K562 (cell line): ENCODE results near the gene NAXD. TPM values are rescaled to one million over a fixed set of nuclear protein-coding genes. Genes with fewer than 3 reads are reported as not detected.

Experiments
- ATAC-seq: fragments of 200-7000 bp; cut with Tn5 transposase; 3 replicates; pipeline ENCODE4 v1.9.1; 2020; ENCODE audit warnings: moderate library complexity
- BruUV-seq: library from RNA; stranded (reverse); fragments of 400-500 nt; replicated peaks from 2 replicates; lab custom pipeline; 2021; lab: Mats Ljungman, UMichigan
- CTCF ChIA-PET: fragments of 300-600 bp; formaldehyde crosslinking; extraction: SDS; loops from one replicate; lab custom pipeline; 2021; ENCODE audit warnings: low intra/inter-chr PET ratio; lab: Yijun Ruan, JAX
- POLR2A ChIA-PET: fragments of 300-600, 350-650 bp; sonication (Branson Sonifier 250); formaldehyde crosslinking; extraction: SDS; loops from one replicate; lab custom pipeline; 2021; ENCODE audit warnings: antibody characterized with exemption, inconsistent platforms; lab: Yijun Ruan, JAX
- DNase-seq, 4 experiments: peaks; one replicate each; pipeline versions ENCODE4 v3.0.0 to v3.0.0-alpha.2; 2011 to 2018; ENCODE audit warnings: low spot score in 3 of 4, mixed read lengths in 3 of 4; ENCODE audit errors: extremely low read depth in 1 of 4
- FAIRE-seq: peaks from 2 replicates; lab custom pipeline; 2011; peaks lifted over from hg19 to GRCh38; lab: Jason Lieb, UNC
- H2AFZ ChIP-seq: 2 replicates; pipeline ENCODE4 v1.6.0; 2011; ENCODE audit warnings: low read depth, low read length, control low read depth, inconsistent platforms
- H3K27ac ChIP-seq: fragments of 200-600 bp; 3 replicates; pipeline ENCODE4 v1.8.0; 2011; ENCODE audit warnings: low read depth, mild to moderate bottlenecking, control low read depth, inconsistent platforms, low read length, moderate library complexity, mixed read lengths; ENCODE audit errors: extremely low read depth
- H3K27me3 ChIP-seq, 2 experiments: fragments of 300-600 bp in 1 of 2; 2 replicates in 1 of 2; 3 replicates in 1 of 2; pipeline versions ENCODE4 v1.6.0 to v1.8.0; 2011; ENCODE audit warnings: inconsistent platforms in 2 of 2, low read length in 2 of 2, mild to moderate bottlenecking in 1 of 2, mixed read lengths in 1 of 2, moderate library complexity in 1 of 2; ENCODE audit not compliant: control insufficient read depth in 2 of 2, insufficient read depth in 2 of 2
- H3K36me3 ChIP-seq: fragments of 300-600 bp; 3 replicates; pipeline ENCODE4 v1.8.0; 2011; ENCODE audit warnings: mild to moderate bottlenecking, low read length, inconsistent platforms; ENCODE audit not compliant: control insufficient read depth, insufficient read depth
- H3K4me1 ChIP-seq, 2 experiments: fragments of 200-600 bp in 1 of 2; replicated peaks in 1 of 2; 2 replicates in 1 of 2; 3 replicates in 1 of 2; pipeline versions ENCODE4 v1.5.1 to v1.8.0; 2011; ENCODE audit warnings: inconsistent platforms in 2 of 2, low read length in 2 of 2, mild to moderate bottlenecking in 1 of 2, mixed read lengths in 1 of 2, moderate library complexity in 1 of 2; ENCODE audit not compliant: control insufficient read depth in 2 of 2, insufficient read depth in 2 of 2
- H3K4me2 ChIP-seq: 2 replicates; pipeline ENCODE4 v1.6.1; 2011; ENCODE audit warnings: low read length, control low read depth, inconsistent platforms, mixed read lengths; ENCODE audit not compliant: insufficient read depth
- H3K4me3 ChIP-seq: fragments of 200-600 bp; sonication (generic), shearing (Covaris generic); 2 replicates; pipeline ENCODE4 v1.5.1; 2016; ENCODE audit warnings: control low read depth, inconsistent platforms
- H3K79me2 ChIP-seq: fragments of 200-600 bp; 3 replicates; pipeline ENCODE4 v1.8.0; 2011; ENCODE audit warnings: low read length, inconsistent platforms; ENCODE audit not compliant: control insufficient read depth, insufficient read depth
- H3K9ac ChIP-seq, 2 experiments: 2 replicates each; pipeline versions ENCODE4 v1.6.0 to v1.6.1; 2011; ENCODE audit warnings: low read depth in 2 of 2, low read length in 2 of 2, control low read depth in 1 of 2, inconsistent platforms in 1 of 2, mild to moderate bottlenecking in 1 of 2, mixed read lengths in 1 of 2; ENCODE audit not compliant: insufficient read depth in 1 of 2
- H3K9me1 ChIP-seq: one replicate; pipeline ENCODE4 v1.6.0; 2011; ENCODE audit warnings: inconsistent platforms, mild to moderate bottlenecking, low read length, moderate library complexity; ENCODE audit not compliant: control insufficient read depth, insufficient read depth
- H3K9me3 ChIP-seq: replicated peaks from 2 replicates; pipeline ENCODE4 v1.5.1; 2011; ENCODE audit warnings: low read depth, low read length, inconsistent platforms; ENCODE audit not compliant: control insufficient read depth, insufficient read depth
- H4K20me1 ChIP-seq: replicated peaks from 2 replicates; pipeline ENCODE4 v1.6.1; 2011; ENCODE audit warnings: low read length, inconsistent platforms, mixed read lengths; ENCODE audit not compliant: control insufficient read depth, insufficient read depth
- BHLHE40 ChIP-seq: IDR thresholded peaks from 2 replicates; pipeline ENCODE4 v1.6.1; 2011; ENCODE audit warnings: low read length, improper control_type of control experiment
- CGGBP1 ChIP-seq: fragments of 250-450 bp; sonication (Bioruptor Pico); IDR thresholded peaks from 2 replicates; pipeline ENCODE4 v1.9.0; 2021; ENCODE audit warnings: mild to moderate bottlenecking
- CTCF ChIP-seq, 3 experiments: IDR thresholded peaks in 2 of 3; conservative IDR thresholded peaks in 1 of 3; 2 replicates each; pipeline ENCODE4 v1.5.1; 2011 to 2012; ENCODE audit warnings: low read length in 3 of 3, mild to moderate bottlenecking in 3 of 3, control low read depth in 2 of 3, improper control_type of control experiment in 1 of 3, inconsistent platforms in 1 of 3, low read depth in 1 of 3, mixed read lengths in 1 of 3, moderate library complexity in 1 of 3; ENCODE audit not compliant: insufficient read depth in 2 of 3
- ESRRB ChIP-seq: fragments of 250-450 bp; sonication (Bioruptor Pico); IDR thresholded peaks from 2 replicates; pipeline ENCODE4 v1.5.0; 2020; ENCODE audit warnings: mild to moderate bottlenecking, moderate library complexity, borderline replicate concordance
- HDGF ChIP-seq: fragments of 450-650 bp; IDR thresholded peaks from 2 replicates; pipeline ENCODE4 v1.6.1; 2016
- HOXB6 ChIP-seq: fragments of 250-450 bp; sonication (Bioruptor Pico); IDR thresholded peaks from 2 replicates; pipeline ENCODE4 v1.5.1; 2022; ENCODE audit warnings: mild to moderate bottlenecking, borderline replicate concordance
- NR3C1 ChIP-seq: sonication (generic); formaldehyde crosslinking; IDR thresholded peaks from 2 replicates; pipeline ENCODE4 v1.8.1; 2022; ENCODE audit warnings: missing genetic modification reagents
- POLR2AphosphoS5 ChIP-seq: IDR thresholded peaks from 2 replicates; pipeline ENCODE4 v1.6.1; 2011; ENCODE audit warnings: mild to moderate bottlenecking, low read depth, low read length, moderate library complexity; ENCODE audit not compliant: control insufficient read depth, insufficient read depth
- RAD21 ChIP-seq, 2 experiments: fragments of 250-450 bp in 1 of 2; fragments of 450-650 bp in 1 of 2; sonication (Bioruptor Pico) in 1 of 2; formaldehyde crosslinking in 1 of 2; IDR thresholded peaks in 1 of 2; conservative IDR thresholded peaks in 1 of 2; 2 replicates each; pipeline versions ENCODE4 v1.4.0 to v1.8.0; 2020 to 2022; ENCODE audit warnings: mild to moderate bottlenecking in 2 of 2, moderate library complexity in 1 of 2
- ZEB2 ChIP-seq: fragments of 450-650 bp; IDR thresholded peaks from 2 replicates; pipeline ENCODE4 v1.6.1; 2016
- ZNF121 ChIP-seq: sonication (generic); formaldehyde crosslinking; conservative IDR thresholded peaks from 2 replicates; pipeline ENCODE4 v1.8.0; 2022; ENCODE audit warnings: missing genetic modification reagents
- ZNF133 ChIP-seq: fragments of 250-450 bp; sonication (Bioruptor Pico); IDR thresholded peaks from 2 replicates; pipeline ENCODE4 v1.4.0; 2020; ENCODE audit warnings: mild to moderate bottlenecking
- ZNF347 ChIP-seq: fragments of 450-650 bp; formaldehyde crosslinking; IDR thresholded peaks from 2 replicates; pipeline ENCODE4 v1.4.0; 2020; ENCODE audit warnings: low read depth, mild to moderate bottlenecking, moderate library complexity
- ZNF699 ChIP-seq: fragments of 250-450 bp; sonication (Bioruptor Pico); IDR thresholded peaks from 2 replicates; pipeline ENCODE4 v1.8.0; 2021; ENCODE audit warnings: mild to moderate bottlenecking, moderate library complexity; ENCODE audit not compliant: insufficient replicate concordance
- WGBS: fragments of 100-300 bp; shearing (Covaris generic); methylation state at CpG from one replicate; pipeline ENCODE4 v1.1.6; 2016; ENCODE audit warnings: low coverage, mixed read lengths; ENCODE audit not compliant: insufficient coverage; ENCODE audit errors: missing lambda C conversion rate; 5-methylcytosine and 5-hydroxymethylcytosine counted together
- in situ Hi-C: fragments of 300-500 bp; cut with MboI; formaldehyde crosslinking; loops from 4 replicates; pipeline ENCODE4 v1.15.0; 2018; ENCODE audit warnings: inconsistent platforms, mixed read lengths
- intact Hi-C: fragments of 100-400 bp; cut with micrococcal nuclease; formaldehyde crosslinking; loops from 2 replicates; pipeline ENCODE4 v1.14.2; 2022
- polyA plus RNA-seq, 8 experiments: library from polyadenylated mRNA; depleted of rRNA in 4 of 8; stranded (reverse) in 5 of 8; unstranded in 3 of 8; fragments of >200 nt; fragmentation: Nextera tagmentation in 2 of 8; fragmentation: Illumina TruSeq in 1 of 8; extraction: Ambion mirVana in 2 of 8; extraction: Trizol in 1 of 8; gene quantifications; 2 replicates each; pipeline versions ENCODE4 v1.2.1 to v1.2.3, GENCODE V29; 2011 to 2014; ENCODE audit warnings: inconsistent platforms in 1 of 8, missing spikeins in 1 of 8
- total RNA-seq, 7 experiments: library from RNA; depleted of rRNA in 6 of 7; stranded (reverse); fragments of >200 nt in 6 of 7; fragmentation: Illumina TruSeq in 2 of 7; extraction: Trizol in 2 of 7; gene quantifications; 2 replicates each; pipeline versions ENCODE4 v1.2.1 to v1.2.3, GENCODE V29; 2011 to 2021; ENCODE audit warnings: low replicate concordance in 1 of 7

The NAXD gene
- total and polyA plus RNA-seq, 9 of the 15 experiments (the other 6 are each of a cell fraction or from before 2014, with no cell fraction given) = 0.59 to 20.6 (median 13.0) TPM

GRCh38 chr13:110680852-110681251 is 65.5 kb downstream of the NAXD start:
- H3K4me1 ChIP-seq = no peaks in the 10 kb centered on the region; a peak in 1 of 5 replicates
- no peaks in the 10 kb centered on the region for H3K9me1 ChIP-seq
- DNase-seq (peak; percentile 30 to 43 (median 37)), ATAC-seq (peak; percentile 82)
- H3K4me2 ChIP-seq = no peak overlapping the region
- POLR2A ChIA-PET = interaction anchor here (0.6 to 1.7 kb wide), 2 partner anchors 34 to 89 kb away, joined by 3 to 5 read pairs; no protein-coding TSS in a partner anchor
- H2AFZ ChIP-seq = no peak overlapping the region
- no peak overlapping the region for H3K9ac ChIP-seq
- no peaks in the 10 kb centered on the region for H3K27me3 ChIP-seq
- no TSS peak for BruUV-seq
- no peaks in the 10 kb centered on the region for H4K20me1 ChIP-seq
- H3K4me3 ChIP-seq = no peak overlapping the region
- H3K79me2 ChIP-seq = no peaks in the 10 kb centered on the region
- intact Hi-C loops = loop anchor here (5.0 kb wide), 1 partner anchor 136 kb away; no protein-coding TSS in a partner anchor
- in situ Hi-C loops = no loop called here
- H3K9me3 ChIP-seq = no peaks in the 10 kb centered on the region
- H3K27ac ChIP-seq = no peak overlapping the region
- TF ChIP-seq HOXB6 (CRISPR knock-in tag) (no peak), CGGBP1 (CRISPR knock-in tag) (no peak), HDGF (no peak), ZNF121 (CRISPR knock-in tag) (peak; percentile 83), ZNF347 (CRISPR knock-in tag) (no peak), ZNF699 (CRISPR knock-in tag) (no peak), RAD21 (CRISPR knock-in tag; conservative IDR thresholded peaks at IDR 0.05 in 1 of 2, IDR thresholded peaks at IDR 0.05 in 1 of 2) (peak in 1 of 2 experiments; percentile 26; a peak in 1 of 4 replicates), NR3C1 (no peak), POLR2AphosphoS5 (no peak), ZEB2 (no peak), CTCF (IDR thresholded peaks at IDR 0.05 in 2 of 3, conservative IDR thresholded peaks at IDR 0.05 in 1 of 3; ENCODE audit: insufficient read depth in 2 of 3, low read depth in 1 of 3, low read length in 3 of 3) (peak; percentile 42 to 47 (median 42)), BHLHE40 (no peak), ESRRB (CRISPR knock-in tag) (no peak), ZNF133 (CRISPR knock-in tag) (no peak)
- TF ChIP-seq, all 486 proteins: peak for 3
- CTCF ChIA-PET = no interaction called here
- FAIRE-seq = peak; percentile 72
- peaks cover 60% of the 10 kb centered on the region; the same call in 2 of the 3 replicates for H3K36me3 ChIP-seq
- WGBS = 94% methylated on average over 2 of the region's 7 CpGs
